GM21367 (cell line): ENCODE data around the gene AFAP1.

Source experiments
- ATAC-seq: cut with Tn5 transposase; IDR thresholded peaks from one replicate; pipeline ENCODE4 v1.9.1; 2021; ENCODE audit not compliant: unreplicated experiment

AFAP1 gene

DNA sequence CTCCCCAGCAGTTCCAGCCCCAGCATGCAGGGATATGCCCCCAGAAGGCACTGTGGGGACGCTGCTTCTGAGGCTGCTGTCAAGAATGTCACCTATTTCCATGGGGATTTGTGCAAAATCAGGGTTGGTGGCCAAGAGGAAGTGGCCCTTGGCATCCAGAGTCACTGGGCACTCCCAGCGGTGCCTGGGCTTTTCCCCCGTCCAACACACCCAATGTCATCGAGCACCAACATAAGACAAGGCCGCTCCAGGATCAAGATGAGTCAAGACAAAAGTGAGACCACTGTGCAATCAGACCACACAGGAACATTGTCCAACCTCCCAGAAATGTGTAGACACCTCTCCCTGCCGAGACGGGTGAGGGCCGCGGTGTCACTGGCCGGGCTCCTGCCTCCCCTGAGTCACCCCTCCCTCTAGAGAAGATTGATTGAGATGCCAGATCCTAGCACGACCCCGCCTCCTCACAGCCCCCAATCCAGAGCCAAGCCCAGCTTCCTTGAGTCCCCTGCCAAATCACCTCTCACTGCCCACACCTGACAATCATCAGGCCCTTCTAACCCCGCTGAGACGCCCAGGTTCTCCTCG lies 194.3 kb downstream of the AFAP1 start:
- no peak for ATAC-seq

DNA sequence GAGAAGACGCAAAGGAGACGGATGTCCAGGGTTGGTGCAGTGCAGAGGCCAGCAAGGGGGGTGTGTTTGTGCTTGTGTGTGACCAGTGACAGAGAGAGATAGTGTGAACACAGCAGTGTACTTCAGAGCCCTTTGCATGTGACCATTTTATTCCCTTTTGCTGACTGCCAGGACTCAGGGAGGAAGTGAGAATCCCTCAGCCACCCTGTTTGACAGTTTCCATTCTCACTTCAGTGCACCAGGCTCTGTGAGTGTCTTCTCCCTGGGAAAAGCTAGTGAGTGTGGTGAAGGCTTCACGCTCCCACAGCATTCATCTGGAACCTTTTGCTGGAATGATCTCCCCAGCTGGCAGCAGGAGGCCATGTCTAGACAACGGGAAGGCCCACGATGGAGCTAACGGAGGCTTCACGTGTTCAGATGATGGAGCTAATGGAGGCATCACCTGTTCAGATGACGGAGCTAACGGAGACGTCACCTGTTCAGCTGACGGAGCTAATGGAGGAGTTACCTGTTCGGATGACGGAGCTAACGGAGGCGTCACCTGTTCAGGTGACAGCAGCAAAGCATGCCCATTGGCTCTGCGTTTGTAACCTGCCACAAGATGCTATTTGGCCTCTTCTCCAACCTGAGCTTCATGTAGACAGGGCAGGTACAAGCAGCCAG lies 195.4 kb downstream of the AFAP1 start:
- no peak for ATAC-seq

DNA sequence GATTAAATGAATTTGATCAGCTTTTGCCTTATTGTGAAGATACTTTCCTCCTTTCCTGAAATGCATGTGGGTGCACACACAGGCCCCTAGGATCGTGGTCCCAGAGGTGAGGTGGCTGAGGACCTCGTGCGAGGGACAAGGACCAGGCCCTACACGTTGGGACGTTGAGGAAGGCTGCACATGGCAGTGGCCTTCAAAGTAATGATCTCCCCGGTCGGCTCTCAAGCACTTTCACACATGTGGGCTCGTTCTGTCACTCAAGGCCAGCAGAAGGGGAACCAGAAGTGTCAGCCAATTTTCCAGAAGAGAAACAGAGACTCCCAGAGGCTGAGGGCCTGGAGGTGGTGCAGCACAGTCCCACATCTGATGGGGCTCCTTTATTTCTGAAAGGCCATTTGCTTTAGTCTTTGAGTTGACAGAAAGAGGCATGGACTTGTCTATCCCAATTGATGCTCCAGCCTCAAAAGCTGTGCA lies 196.8 kb downstream of the AFAP1 start:
- no peak for ATAC-seq

DNA sequence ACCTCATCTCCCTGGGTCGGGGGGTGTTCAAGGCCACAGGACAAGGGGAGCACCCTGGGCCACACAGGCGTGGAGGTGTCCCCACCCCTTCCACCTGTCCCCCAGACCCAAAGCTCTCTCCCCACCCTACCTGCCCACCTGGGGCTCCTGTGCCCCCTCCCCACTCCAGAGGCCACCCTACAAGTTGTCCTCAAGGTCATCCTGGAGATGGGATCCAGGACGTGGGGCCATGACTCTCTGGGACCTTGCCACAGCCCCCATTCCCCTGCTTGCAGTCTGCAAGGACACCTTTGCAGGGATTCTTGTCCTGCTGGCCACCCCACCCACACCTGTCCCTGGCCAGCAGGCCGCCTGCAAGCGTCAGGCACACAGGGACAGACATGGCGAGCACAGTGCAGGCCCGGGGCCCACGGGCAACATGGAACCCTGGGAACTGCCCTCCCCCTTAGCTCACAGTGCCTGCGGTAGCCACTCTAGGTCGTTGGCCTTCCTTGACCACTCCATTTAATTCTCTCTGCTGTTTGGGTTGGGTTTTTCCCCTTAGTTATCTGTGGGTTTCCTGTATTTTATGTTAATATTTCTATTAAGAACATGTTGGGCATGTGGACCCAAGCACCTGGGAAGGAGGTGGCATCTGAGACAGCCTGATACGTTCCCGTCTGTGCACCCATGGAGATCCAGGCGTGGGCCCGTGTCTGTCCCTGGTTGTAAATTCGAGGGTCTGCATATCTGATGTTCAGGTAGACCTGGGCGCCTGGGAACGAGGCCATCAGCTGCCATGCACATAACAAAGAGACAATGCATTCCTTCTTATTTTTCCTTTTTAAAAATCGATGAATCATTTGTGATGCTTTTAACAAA lies 197.5 kb downstream of the AFAP1 start:
- no peak for ATAC-seq

DNA sequence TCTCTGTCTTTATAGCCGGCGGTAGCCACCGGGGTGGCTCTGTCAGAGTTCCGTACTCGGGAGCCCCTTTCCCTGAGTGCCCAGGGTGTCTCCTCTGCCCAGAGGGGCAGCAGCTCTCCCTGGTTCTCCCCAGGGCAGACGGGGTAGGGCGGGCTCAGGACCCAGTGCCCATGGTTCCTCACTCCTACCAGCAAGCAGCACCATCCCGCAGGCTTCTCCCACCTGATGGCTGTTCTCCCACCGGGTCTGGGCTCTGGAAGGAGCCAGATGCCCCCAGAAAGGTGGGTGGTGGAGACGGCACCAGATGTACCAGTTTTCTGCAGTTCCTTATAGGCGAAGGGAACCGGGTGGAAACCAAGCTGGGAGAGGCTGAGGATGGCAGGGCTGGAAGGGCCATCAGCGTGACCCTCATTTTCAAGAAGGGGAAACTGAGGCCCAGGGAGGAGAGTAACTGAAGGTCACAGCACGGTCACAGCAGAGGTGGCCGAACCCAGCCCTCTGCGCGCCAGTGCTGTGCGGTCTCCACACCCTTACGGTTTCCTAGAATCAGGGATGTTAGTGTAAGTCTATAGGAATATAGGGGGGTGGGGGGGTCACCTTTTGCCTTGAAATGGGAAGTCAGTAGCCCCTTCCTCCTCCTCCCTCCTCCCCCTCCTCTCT lies 198.7 kb downstream of the AFAP1 start:
- ATAC-seq = no peak

DNA sequence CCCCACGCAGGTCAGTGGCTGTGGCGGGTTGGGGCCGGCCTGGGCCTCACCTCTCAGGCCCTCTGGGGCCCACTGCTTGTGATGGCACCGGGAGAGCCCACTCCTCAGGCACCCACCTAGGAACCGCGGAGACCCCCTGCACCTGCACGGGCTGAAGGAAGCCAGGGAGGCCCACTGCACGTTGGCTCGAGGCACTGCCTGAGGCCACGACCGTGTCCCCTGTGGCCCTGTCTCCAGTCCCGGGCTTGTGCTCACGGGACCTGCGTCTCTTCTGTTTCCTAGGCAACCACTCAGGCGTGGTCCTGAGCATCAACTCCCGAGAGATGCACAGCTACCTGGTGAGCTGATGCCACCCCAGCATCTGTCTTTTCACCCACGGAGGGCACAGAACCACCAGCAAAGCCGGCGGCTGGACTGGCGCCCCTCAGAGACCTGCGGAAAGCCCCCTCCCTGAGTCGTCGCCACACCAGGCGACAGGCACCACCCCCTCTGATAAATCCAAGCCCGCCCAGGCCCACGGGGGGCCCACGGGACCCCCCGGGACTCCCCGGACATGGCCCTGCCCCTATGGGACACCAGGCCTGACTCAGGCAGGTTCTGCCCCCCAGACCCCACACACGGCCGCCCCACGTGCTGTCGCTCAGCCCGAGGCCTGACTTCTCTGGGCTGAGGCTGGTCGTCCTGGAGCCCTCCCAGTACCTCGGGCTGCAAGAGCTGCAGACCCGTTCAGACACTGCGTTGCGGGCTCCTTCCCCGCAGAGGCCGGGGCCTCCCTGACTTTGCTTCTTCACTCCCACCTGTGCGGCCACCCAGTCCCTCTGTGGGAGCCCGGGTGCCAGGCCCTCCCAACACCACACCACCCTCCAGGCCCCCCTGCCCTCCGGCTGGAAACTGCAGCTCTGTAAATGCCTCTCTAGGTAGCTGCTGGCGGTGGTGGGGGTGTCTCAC lies 199.5 kb downstream of the AFAP1 start:
- ATAC-seq = no peak

DNA sequence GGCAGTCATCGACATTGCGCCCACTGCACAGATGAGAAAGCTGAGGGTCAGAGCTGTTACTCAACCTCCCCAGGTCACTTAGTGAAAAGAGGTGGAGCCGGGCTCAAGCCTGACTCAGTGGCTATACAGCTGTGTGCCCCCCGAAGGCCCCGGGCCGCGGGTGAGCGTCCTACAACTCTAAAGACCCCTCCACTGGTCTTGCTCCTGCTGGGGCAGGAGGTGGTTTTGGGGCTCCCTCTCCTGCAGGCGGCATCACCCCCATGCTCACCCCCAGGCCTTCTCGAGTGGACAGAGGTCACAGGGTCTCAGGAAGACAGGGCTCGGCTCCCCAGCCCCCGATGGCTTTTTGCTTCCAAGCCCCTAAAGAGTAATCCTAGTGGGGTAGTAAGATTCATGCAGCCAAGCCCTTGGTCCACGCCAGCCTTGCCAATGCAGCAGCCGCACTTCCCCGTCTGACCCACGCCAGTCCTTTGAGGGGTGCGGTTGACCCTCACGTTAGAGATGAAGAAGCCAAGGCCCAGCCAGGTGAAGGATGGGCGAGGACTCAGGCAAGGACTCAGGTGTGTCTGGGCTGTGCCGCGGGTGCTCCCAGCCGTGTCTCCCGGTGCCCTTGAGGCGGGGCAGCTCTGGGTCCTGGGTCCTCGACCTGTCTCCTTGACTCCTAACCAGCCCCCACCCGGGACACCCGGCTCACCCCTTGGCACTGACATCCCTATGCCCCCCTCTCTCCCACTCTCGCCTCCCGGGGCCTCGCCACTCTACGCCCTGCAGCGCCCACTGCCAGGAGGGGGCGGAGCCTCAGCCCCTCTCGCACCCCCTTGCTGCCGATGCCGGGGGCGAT lies 200.4 kb downstream of the AFAP1 start:
- no peak for ATAC-seq

DNA sequence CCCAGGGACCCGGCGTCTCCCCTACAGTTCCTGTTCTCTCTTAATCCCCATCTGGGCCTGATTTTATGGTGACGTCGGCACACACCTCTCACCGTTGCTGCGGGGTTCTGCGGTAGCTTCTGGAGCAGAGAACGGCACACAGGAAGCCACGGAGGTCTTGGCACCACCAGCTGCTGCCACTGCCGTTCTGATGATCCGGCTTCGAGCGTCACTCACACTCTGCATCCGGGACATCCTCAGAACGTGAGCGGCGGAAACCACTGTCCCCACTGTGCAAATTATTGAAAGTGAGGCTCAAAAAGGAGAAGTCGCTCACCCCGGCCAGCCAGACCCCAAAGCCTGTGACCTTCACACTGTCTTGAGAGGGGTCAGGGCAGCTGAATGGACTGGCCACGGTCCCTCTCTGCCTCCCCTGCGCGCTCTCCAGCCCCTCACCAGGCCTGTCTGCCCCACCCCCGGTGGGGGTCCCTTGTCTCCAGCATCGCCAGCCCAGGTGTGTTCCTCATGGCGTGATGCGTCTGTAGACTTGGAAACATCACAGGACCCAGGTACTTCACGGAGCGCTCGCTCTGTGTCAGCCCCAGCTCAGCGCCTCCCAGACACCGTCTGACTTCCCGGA lies 201.1 kb downstream of the AFAP1 start:
- no peak for ATAC-seq

DNA sequence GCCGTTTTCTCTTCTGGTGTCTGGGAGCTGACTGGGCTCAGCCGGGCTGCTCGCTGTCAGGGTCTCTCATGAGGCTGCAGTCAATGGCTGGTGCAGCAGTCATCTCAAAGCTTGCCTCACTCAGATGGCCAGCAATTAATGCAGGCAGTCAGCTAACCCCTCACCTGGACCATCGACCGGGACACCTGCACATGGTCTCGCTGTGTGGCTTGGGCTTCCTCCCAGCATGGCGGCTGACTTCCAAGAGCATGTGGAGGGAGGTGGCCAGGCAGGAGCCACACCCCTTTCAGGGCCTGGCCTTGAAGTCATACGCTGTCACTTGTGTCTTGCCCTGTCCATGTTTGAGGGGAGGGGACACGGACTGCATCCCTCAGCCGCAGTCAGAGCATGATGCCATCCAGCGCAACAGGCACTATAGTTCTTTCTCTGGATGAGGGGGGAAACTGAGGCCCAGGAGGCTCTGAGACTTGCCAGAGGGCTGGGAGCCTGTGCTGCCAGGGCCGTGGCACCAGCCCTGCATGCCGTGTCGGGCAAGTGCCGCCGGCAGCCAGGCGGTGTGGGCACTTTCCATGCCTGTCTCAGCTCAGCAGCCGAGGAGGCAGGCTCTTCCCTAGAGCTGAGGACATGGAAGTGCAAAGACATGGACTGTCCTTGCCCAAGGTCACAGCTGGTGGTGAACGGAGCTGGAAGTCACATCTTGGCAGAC lies 201.8 kb downstream of the AFAP1 start:
- ATAC-seq = no peak

DNA sequence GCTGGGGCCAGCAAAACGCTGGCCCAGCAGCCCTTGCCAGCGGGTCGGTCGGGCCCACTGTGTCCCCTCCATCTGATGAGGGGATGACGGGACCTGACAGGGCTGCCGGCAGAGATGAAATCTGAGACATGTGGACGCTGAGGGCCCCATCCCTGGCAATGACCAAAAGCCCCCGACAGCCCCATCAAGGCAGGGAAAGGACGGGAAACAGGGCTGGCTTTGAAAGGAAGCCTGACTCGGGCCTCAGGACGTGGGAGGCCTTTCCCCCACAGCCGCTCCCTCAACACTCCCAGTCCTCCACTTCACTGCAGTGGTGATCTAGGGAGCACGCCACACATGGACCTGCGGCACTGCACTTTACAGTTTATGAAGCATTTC lies 202.4 kb downstream of the AFAP1 start:
- no peak for ATAC-seq

DNA sequence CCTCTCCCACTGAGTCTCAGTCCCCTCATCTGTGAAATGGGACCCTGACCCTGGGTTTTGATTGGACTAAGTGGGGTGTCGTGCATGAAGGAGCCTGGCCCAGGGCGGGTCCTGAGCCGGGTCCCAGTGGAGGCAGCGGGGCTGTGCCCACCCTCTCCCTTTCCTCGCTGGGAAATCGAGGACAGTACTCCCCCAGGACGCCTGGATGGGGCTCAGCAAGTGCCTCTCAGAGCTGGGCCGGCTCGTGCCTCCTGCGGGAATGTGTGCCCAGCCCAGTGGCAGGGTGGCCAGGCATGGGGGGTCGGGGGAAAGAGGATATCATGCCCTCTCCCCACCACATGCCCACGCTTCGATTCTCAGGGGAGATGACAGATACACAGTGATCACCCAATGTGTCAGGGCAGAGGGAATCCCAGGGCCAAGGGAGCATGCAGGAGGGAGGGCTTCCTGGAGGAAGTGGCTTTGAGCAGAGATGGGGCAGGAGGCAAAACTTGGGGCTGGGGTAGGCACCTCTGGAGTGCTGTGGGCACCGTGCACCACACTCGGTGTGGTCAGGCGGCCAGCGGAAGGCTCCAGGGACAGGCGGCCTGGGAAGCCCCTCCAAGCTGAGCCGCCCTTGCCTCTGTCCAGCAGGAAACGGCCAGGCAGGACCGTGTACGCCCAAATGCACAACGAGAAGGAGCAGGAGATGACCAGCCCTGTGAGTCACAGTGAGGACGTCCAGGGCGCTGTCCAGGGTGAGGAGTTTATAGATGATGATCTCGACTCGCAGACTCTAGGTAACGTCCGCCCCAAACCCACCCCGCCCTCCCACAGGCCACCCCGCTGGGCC lies 203.0 kb downstream of the AFAP1 start:
- ATAC-seq = no peak

DNA sequence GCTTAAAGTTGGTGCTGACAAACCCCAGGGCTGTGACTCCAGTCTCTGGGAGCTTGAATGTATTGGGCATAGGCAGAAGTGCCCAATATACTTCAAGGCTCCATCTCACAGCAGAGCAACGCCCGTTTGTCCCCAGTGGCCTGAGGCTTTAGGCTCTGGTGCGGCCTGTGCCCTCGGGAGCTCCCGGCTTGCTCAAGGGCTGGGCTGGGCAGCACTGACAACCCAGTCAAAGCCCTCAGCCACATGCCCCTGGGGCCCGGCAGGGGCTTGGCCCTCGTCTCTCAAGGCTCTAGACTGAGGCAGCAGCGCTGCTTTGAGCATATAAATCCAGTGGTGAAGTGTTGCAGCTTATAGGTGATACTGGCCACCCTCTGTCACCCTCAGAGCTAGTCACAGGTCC lies 203.7 kb downstream of the AFAP1 start:
- ATAC-seq = no peak

DNA sequence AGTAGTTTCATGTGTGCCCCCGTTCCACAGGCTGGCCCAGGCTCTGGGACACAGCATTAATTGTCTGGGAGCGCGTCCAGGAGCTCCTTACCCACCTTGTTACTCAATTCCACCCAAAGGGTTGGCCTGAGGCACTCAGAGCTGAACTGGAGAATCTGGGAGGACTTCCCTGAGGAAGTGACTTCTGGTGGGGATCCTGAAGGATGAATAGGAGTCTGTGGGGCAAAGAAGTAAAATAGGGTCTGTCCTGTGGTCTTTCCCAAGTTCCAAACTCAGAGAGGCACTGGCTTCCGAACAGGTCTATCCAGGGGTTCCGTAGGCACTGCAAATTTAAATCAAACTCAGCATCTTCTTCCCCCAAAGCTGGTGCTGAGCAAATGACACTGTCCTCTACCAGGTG lies 204.3 kb downstream of the AFAP1 start:
- ATAC-seq = no peak

DNA sequence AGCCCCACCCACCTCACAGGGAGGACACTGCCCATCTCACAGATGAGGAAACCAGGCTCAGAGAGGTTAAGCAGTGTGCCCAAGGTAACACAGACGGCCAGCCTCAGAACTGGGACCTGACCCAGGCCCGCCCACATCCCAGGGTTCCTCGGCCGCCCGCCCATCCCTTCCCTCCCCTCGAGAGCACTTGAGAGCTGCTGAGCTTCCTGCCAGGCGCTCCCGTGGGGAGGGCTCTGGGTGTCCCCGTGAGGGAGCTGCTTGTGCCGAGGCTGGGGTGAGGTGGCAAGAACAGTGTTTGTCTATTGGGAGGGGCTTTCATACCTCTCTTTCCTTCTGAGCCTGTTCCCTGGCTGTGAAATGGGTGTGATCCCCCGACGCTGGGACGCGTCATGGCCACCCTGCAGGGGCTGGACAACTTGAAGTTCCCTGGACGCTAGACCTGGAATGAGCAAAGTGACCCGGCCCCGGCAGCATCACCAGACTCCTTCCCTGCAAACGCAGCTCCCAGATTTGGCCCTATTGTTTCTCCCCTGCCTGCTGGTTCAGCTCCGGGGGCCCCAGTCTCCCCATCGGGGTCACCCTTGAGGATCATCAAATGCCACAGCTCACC lies 204.9 kb downstream of the AFAP1 start:
- ATAC-seq = no peak

DNA sequence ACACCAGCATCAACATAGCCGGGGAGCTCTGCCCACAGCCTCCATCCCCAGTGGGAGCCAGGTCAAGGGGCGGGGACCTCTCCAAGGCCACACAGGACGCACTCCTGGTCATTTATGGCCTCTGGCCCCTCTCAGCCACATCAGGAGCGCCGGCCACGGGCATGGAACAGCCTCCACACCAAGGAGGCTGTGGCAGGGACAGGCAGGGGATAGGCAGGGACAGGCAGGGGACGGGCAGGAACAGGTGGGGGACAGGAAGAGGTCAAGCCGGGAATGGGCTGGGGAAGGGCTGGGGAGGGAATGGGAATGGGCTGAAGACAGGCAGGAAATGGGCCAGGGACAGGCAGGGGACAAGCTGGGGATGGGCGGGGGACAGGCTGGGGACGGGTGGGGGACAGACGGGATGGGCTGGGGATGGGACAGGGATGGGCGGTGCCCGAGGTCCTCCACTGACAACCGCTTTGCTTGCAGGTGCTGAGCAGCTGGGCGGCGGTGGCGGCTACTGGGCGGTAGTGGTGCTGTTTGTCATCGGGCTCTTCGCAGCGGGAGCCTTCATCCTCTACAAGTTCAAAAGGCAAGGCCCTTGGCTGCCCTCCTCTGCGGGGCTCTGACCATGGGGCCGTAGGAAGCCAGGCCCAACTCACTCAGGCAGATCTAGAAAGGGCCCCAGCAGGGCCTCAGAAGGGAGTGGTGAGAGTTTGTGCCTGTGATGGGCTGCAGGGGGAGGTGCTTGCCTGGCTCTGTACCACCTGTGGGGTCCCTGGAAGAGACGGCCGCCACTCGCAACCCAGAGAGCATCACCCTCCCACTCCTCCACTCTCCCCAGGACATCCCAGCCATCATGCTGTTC lies 205.6 kb downstream of the AFAP1 start:
- no peak for ATAC-seq

DNA sequence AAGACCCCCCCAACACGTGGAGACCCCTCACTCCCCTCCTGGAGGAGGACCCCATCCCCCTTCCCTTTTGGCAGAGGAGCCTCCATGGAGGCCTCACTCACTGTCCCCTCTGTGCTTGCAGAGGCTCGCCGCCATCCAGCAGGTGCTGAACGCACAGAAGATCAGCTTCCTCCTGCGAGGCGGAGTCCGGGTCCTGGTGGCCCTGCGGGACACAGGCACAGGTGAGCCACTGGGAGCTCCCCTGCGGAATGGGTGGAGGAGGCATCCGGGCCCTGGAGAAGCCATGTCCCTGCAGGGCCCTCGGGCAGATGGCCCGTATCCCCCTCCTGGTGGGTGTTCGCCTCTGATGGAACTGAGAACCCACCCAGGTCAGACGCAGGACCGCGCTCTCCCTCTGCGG lies 206.5 kb downstream of the AFAP1 start:
- no peak for ATAC-seq
